T follicular helper cell (primary cell): ENCODE measurements around the gene BTNL9.
"Not testable (repeated sequence)": the region's sequence is repeated elsewhere in the genome, so short reads cannot be mapped to it uniquely, and the experiment has no call there.

Source experiments
- DNase-seq: peaks from one replicate; pipeline ENCODE4 v3.0.0-alpha.2; 2020; ENCODE audit warnings: low read depth

Gene BTNL9

DNA sequence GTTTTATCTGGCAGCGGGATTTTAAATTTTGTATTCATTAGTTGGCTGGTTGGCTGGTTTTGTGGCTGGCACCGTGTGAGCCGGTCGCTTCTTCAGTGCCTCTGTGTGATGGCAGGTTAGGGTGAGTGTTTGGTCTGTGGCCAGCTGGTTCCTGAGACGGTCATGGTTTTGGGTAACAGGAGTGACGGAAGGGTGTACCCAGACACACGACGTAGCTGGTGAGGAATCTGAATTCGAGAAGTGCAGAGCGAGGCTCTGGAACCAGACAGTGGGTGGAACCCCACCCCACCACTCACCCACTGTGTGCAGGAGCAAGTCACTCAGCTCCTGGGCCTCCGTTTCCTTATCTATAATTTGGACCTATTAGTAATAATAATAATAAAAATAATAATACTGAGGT lies 2.7 kb downstream of the BTNL9 start:
- no peak for DNase-seq

DNA sequence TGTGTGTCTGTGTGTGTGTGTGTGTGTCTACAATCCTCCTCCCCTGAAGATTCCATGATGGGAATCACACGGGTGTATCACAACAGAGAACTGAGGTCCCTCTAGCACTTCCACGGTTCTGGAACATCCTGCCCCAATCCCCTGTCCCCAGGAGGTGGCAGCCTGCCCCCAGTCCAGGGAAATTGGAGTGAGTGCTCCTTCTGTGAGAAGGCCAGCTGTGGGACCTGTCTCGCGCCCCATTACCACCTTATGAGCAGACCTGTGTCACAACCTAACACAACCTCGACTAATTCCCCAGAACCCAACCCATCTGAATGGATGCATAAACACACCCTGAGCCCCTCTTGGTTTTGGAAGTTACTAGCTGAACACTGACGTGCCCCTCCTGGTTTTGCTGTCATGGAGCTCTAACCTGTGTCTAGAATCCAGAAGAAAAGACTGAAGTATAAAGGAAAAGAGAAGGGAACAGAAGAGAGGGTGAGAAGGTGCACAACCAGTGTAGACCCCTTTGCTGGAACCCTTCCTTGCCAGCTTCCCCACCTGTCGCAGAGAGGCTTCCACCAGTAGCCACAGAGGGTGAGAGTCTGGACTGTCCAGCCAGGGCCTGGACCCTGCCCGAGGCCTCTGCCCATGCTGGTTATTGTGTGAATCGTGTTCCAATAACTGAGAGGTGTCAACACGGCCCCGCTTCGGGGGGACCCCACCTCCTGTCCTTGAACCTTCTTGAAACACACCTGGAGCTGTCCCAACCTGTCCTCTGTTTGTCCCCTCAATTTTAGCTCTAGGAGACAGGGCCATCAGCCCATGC lies 3.4 kb downstream of the BTNL9 start:
- DNase-seq = no peak

DNA sequence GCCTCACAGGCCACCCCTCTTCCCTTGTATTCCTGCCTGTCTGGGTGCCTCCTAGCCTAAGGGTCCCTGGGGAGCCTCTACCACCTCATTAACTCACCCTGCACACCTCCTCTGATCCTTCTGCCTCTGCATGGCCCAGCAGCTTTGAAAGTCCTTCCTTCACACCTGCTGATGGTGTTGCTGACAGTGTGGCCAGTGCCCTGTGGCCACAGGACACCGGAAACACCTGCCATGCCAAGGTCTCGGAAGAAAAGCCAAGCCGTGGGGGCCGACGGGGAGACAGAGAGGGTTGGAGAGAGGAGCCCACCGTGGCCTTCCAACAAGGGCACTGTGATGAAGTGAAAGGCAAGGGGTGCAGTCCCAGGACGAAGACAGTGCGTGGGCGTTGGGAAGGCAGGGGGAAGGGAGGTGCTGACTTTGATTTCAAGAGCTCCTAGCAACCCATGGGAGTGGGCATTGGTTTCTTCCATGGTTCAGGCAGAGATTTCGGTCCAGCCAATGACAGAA lies 4.1 kb downstream of the BTNL9 start:
- DNase-seq = no peak

DNA sequence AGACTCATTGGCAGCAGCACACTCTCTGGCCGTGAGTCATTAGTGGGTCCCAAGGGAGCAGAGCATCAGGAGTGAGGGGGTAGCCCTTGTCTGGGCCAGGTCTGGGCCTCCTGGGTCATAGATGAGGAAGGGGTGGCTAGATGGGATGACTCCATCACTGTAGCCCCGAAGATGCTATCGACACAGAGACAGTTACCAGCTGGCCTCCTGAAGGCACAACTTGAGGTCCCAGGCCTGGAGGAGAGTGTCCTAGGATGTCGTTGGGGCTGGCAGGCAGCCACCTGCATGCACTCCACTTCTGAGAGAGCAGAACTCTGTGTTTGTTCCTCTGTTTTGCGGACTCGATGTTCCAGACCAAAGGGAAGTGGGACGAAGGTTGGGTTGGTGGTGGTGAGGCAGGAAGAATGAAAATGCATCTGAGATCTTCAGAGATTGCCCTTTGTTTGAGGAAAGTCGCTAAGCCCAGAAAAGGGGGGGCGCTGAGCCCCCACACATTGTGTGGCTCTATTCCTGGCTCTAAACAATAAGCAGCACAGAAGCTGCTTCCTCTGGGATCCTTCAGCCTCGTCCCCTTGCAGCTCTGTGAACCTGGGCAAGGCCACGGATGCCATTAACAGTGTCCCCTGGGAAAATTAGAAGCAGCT lies 4.7 kb downstream of the BTNL9 start:
- DNase-seq = no peak

DNA sequence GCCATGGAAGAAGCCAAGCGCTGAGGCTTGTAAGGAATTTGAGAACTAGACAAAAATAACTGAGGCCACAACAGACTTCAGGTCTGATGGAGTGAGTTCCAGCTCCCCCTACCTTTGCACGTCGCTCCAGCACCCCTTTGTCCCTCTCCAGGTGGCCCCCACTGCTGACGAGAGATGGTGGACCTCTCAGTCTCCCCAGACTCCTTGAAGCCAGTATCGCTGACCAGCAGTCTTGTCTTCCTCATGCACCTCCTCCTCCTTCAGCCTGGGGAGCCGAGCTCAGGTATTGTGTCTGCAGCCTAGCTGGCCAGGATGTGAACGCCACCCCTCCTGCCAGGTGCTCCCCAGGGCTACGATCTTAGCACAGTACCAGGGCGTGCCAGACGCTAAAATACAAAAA lies 5.2 kb downstream of the BTNL9 start:
- DNase-seq = no peak

DNA sequence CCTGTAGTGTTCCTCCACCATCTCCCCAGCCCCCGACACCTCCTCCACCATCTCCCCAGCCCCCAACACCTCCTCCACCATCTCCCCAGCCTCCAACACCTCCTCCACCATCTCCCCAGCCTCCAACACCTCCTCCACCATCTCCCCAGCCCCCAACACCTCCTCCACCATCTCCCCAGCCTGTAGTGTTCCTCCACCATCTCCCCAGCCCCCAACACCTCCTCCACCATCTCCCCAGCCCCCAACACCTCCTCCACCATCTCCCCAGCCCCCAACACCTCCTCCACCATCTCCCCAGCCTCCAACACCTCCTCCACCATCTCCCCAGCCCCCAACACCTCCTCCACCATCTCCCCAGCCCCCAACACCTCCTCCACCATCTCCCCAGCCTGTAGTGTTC lies 5.8 kb downstream of the BTNL9 start:
- not testable (repeated sequence) for DNase-seq

DNA sequence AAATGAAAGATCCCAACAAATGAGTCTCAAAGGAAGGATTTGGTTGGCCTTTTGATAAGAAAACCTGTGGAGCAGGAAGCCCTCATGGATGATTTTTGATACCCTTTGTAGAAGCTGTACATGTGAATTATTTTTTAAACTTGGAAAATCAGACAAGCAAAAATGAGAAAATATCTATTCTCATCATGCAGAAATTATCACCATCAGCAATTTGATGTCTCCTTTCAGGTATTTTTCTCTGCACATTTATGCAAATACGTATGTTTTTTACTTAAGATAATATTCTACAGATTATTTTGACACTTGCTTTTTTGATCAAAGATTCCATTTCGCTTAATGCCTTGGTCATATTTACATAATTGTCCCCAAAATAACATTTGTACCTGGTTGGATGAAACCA lies 7.2 kb downstream of the BTNL9 start:
- DNase-seq = no peak

DNA sequence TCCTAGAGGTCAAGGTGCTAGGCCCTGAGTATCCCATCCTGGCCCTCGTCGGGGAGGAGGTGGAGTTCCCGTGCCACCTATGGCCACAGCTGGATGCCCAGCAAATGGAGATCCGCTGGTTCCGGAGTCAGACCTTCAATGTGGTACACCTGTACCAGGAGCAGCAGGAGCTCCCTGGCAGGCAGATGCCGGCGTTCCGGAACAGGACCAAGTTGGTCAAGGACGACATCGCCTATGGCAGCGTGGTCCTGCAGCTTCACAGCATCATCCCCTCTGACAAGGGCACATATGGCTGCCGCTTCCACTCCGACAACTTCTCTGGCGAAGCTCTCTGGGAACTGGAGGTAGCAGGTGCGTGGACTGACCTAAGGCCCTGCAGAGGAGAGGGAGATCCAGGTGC lies 7.9 kb downstream of the BTNL9 start:
- no peak for DNase-seq

DNA sequence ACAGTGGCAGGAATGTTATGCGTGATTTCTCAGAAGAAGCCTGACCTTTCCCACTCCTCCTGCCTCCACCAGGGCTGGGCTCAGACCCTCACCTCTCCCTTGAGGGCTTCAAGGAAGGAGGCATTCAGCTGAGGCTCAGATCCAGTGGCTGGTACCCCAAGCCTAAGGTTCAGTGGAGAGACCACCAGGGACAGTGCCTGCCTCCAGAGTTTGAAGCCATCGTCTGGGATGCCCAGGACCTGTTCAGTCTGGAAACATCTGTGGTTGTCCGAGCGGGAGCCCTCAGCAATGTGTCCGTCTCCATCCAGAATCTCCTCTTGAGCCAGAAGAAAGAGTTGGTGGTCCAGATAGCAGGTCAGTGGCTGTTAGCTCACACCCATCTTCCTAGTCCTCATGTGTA lies 9.9 kb downstream of the BTNL9 start:
- DNase-seq = no peak

DNA sequence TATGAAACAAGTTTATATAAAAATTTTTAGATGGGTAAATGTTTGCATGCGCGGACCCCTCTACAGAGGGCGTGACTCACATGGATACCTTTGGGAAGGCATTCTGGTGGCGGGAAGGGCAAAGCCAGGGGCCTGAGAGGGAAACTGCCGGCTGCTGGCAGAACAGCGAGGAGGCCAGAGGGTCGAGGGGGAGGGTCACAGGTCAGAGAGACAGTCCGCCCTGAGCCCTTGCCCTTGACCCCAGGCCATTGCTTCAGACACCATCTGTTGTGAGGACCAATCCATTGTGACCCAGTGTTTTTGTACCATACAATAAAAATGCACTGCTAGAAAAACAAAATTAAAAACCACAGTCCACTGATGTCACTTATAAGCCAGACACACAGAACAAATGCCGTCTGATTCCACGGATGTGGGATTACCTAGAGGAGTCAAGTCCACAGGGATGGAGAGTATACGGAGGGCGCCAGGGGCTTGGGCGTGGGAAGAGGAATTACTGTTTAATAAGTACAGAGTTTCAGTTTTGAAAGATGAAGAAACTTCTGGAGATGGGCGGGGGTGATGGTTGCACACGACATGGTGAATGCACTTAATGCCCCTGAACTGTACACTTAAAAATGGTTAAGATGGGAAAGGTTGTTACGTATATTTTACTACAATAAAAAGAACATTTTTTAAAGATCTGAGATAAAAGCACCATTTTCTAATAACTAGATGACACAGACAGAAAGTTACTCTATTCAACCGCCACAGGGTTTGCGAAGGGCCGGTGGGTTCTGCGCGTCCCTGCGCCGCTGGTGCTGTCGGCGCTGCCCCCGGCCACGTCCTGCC lies 12.0 kb downstream of the BTNL9 start:
- DNase-seq = no peak

DNA sequence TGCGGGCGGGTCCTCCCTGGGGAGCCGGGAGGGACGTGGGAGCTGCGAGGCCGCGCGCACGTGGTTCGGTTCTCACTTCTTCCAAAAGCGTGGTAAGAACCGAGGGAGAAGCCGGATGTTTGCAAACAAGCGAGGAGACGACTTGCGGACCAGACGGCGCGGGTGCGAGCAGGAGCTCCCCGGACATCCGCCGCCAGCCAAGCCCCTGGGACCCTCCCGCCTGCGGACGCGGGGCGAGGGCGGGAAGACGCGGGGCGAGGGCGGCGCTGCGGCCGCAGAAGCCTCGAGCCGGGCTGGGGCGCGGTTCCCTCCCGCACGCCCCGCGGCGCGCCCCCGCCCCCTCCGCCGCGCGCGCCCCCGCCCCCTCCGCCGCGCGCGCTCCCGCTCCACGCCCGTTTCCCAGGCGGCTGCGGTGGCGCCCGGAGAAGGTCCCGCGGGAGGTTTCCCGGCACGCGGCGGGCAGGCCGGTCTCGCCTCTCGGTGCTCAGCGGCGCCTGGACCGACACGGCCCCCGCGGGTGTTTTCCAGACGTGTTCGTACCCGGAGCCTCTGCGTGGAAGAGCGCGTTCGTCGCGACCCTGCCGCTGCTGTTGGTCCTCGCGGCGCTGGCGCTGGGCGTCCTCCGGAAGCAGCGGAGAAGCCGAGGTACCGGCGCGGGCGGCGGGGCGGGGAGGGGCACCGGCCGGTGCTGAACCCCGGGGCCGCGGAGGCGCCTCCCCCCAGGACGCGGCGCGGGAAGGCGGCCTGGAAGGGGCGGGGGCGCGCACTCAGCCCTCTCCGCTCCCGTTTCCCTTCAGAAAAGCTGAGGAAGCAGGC lies 12.8 kb downstream of the BTNL9 start:
- no peak for DNase-seq

DNA sequence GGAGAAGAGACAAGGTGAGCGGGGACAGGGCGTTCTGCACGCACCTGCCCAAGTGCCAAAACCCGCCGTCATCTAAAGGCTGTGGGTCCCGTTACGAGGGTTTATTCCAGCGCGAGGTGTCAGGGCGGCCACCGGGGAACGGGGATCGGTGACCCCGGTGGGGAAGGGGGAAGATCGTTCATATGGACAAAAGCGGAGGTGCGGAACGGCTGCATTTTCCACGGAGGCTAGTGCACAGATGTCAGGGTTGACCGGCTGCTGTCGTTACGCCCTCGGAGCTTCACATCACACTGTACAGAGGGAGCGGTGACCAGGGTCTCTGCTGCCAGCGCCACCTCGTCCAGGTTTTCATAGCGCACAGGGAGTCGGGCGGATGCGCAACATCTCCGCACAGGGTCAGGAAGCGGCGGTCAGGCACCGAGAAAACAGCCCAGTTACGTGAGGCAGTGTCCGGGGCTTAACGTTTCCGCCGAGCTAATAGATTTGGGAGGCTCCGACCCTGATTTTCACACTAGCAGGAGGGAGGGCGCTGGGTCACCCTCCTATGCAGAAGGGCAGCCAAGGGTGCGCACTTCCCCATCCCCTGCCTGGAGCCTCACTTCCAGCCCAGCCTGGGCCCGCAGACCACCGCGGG lies 13.5 kb downstream of the BTNL9 start:
- DNase-seq = no peak

DNA sequence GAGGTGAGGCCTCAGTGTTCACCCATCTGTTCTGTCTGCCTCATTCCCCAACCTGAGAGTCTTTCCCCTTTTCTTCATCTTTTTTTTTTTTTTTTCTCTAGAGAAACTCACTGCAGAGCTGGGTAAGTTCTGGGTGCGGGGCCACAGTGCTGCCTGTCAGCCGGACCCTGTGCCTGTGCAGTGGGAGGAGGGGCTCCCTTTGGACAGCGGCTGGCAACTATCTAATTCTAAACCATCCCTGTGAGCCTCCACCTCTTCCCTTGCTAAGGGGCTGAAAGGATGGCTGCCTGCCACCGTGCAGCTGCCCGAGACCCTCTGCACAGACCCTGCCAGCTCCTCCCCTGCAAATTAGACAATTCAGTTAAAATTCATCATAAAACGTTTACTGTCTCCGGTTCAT lies 14.1 kb downstream of the BTNL9 start:
- DNase-seq = no peak

DNA sequence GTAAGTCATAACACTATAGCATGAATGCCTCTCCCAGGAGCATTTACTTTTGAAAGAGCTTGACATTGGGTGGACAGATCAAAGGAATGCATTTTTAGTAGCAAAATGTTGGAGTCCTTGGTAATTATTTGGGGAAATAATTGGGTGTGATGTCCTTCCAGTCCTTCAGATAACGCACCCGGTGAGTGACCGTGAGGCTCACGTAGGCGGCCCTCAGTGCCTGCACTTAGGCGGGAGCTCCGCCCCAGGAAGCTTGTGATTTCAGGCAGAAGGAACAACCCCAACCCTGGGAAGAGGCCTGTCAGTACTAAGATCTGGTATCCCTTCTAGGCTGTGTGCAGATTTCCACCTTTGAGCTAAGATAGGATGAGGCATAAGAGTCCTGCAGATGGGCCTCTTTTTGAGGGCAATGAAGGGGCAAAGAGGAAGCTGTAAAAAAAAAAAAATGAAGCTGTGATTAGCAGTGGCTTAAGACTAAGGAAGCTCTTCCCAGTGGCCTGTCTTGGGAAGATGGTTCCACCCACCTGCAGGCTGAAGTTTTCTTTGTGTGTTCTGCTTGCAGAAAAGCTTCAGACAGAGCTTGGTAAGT lies 14.9 kb downstream of the BTNL9 start:
- DNase-seq = no peak

DNA sequence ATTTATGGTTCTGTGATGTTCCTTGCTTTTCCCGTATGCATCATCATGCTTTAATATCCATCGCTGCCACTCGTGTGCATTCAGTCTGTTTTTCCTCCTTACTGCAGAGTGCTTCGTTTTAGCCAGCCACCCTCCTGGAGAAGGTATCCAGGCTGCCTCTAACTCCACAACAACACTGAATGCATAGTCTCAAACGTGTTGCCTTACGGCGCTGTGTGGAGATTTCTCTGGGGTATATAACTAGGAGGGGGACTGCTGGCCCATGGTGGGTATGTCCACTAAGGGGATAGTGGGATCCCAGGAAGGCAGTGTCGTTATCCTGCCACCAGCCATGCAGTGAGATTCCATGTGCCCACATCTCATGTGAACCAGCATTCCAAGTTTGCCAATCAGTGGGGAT lies 16.4 kb downstream of the BTNL9 start:
- no peak for DNase-seq

DNA sequence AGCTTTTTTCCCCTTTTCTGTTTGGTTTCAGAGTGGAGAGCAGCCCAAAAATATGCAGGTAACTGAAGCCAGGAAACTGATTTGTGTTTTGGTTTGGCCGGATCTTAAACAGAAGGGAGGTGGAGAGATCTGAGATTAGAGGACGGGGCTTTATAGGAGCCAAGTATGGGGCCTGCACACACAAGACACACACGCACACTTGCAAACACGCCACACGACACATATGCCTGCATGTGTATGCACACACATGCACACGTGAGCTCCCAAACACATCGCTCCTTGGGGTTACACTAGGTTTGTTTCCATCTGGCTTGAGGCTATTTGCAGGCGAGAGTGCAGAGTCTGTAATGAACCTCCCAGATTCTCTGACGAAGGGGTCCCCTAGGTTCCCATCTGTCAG lies 18.3 kb downstream of the BTNL9 start:
- no peak for DNase-seq

DNA sequence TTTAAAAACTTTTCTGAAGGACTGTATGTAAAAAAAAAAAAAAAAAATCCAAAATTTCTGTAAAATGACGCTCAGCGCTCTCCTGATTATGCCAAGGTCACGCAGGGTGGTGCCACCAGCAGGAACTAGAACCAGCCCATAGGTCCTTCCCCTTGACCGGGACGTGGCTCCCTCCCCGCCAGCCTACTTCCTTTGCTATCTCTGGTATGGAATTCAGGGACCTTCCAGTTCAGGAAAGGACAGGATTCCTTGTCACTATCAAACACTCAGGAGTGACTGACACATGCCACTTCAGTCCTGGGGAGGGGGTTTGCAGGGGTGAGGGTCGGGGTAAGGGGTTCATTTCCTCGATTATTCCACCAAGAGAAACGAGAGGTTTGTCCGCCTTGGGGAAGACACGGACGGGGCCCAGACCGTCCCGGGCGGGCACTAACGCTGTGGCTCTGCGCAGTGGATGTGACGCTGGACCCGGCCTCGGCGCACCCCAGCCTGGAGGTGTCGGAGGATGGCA lies 18.8 kb downstream of the BTNL9 start:
- no peak for DNase-seq

DNA sequence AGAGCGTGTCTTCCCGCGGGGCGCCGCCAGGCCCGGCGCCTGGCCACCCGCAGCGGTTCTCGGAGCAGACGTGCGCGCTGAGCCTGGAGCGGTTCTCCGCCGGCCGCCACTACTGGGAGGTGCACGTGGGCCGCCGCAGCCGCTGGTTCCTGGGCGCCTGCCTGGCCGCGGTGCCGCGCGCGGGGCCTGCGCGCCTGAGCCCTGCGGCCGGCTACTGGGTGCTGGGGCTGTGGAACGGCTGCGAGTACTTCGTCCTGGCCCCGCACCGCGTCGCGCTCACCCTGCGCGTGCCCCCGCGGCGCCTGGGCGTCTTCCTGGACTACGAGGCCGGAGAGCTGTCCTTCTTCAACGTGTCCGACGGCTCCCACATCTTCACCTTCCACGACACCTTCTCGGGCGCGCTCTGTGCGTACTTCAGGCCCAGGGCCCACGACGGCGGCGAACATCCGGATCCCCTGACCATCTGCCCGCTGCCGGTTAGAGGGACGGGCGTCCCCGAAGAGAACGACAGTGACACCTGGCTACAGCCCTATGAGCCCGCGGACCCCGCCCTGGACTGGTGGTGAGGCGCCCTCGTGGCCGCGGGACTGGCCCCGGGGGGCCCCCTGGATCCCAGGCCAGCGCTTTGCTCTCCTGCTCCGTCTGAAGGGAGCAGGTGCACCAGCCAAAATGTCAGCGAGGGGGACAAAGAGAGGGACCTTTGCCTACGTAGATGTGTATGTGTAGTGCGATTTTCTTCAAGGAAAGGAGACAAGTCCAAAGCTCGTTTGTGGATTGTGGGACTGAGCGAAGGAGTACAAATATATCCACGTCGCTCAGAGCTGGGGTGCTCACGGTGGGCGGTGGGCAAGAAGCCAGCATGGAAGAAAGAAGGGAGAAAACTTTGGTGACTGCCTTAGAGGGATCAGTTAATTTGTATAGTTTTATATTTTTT lies 19.5 kb downstream of the BTNL9 start:
- DNase-seq = no peak

DNA sequence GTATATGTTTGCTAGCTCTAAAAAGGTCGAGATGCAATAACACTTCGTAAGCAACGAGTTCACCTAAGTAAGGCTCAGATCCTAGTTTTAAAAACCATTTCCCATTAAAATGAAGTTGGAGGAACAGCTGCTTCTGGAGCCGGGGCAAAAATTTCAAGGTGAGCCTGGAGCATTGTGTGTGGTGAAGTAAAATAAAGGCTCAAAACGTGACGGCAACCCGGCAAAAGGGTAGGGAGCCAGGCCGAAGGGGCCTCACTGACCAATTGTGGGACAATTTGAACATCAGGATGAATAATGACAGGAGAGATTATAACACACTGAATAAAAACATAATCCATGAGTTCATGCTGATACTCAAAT lies 20.1 kb downstream of the BTNL9 start:
- DNase-seq = no peak

DNA sequence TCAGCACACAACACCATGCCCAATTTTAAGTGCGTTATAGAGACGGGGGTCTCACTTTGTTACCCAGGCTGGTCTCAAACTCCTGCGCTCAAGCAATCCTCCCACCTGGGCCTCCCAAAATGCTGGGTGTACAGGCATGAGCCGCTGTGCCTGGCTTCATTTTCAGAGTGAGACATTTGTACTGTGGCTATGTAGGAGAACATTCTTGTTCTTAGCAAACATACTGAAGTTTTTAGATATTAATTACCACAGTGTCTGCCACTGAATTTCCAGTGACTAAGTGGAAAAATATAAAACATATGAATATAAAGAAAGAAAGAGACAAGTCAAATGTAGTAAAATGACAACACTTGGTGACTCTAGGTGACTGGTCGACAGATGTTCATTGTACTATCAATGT lies 20.9 kb downstream of the BTNL9 start:
- no peak for DNase-seq
